BJ (cell line): Measurements from ENCODE around the gene CHRDL1. TPM values are rescaled to one million over a fixed set of nuclear protein-coding genes. Genes with fewer than 3 reads are reported as not detected.
"Not testable (repeated sequence)": the region's sequence is repeated elsewhere in the genome, so short reads cannot be mapped to it uniquely, and the experiment has no call there.

ENCODE experiments used
- CTCF ChIA-PET: fragments of 350-600 bp; formaldehyde crosslinking; extraction: SDS; loops from one replicate; lab custom pipeline; 2021; ENCODE audit warnings: antibody characterized with exemption, inconsistent platforms; lab: Yijun Ruan, JAX
- POLR2A ChIA-PET: fragments of 300-600 bp; sonication (Branson Sonifier 250); formaldehyde crosslinking; extraction: SDS; loops from one replicate; lab custom pipeline; 2021; ENCODE audit warnings: antibody characterized with exemption; lab: Charles Lee
- DNase-seq: peaks from one replicate; pipeline ENCODE4 v3.0.0-alpha.2; 2011; ENCODE audit warnings: low read depth
- H3K27me3 ChIP-seq: 2 replicates; pipeline ENCODE4 v1.6.0; 2011; ENCODE audit warnings: low read length; ENCODE audit not compliant: control insufficient read depth, insufficient read depth
- H3K36me3 ChIP-seq: 2 replicates; pipeline ENCODE4 v1.5.1; 2011; ENCODE audit warnings: low read length; ENCODE audit not compliant: control insufficient read depth, insufficient read depth
- H3K4me3 ChIP-seq: 2 replicates; pipeline ENCODE4 v1.5.1; 2011; ENCODE audit warnings: low read depth, mild to moderate bottlenecking, control low read depth, low read length
- polyA minus RNA-seq: library from RNA; depleted of rRNA, polyadenylated mRNA; stranded (reverse); fragments of >200 nt; gene quantifications from 2 replicates; pipeline ENCODE4 v1.2.3, GENCODE V29; 2011; rRNA and poly(A)+ RNA removed
- polyA plus RNA-seq: library from polyadenylated mRNA; depleted of rRNA; stranded (reverse); fragments of >200 nt; gene quantifications from 2 replicates; pipeline ENCODE4 v1.2.3, GENCODE V29; 2011; rRNA removed
- TF ChIP-seq, protein P1 (sequence below): IDR thresholded peaks from 2 replicates; pipeline ENCODE4 v1.5.1; 2011; ENCODE audit warnings: low read depth, mild to moderate bottlenecking, control low read depth, inconsistent platforms, low read length, moderate library complexity; ENCODE audit not compliant: insufficient read depth

Gene CHRDL1, protein sequence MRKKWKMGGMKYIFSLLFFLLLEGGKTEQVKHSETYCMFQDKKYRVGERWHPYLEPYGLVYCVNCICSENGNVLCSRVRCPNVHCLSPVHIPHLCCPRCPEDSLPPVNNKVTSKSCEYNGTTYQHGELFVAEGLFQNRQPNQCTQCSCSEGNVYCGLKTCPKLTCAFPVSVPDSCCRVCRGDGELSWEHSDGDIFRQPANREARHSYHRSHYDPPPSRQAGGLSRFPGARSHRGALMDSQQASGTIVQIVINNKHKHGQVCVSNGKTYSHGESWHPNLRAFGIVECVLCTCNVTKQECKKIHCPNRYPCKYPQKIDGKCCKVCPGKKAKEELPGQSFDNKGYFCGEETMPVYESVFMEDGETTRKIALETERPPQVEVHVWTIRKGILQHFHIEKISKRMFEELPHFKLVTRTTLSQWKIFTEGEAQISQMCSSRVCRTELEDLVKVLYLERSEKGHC
- polyA plus RNA-seq (4.3 TPM in 2 replicates), polyA minus RNA-seq (0.57 and 0.62 TPM in 2 replicates)

DNA sequence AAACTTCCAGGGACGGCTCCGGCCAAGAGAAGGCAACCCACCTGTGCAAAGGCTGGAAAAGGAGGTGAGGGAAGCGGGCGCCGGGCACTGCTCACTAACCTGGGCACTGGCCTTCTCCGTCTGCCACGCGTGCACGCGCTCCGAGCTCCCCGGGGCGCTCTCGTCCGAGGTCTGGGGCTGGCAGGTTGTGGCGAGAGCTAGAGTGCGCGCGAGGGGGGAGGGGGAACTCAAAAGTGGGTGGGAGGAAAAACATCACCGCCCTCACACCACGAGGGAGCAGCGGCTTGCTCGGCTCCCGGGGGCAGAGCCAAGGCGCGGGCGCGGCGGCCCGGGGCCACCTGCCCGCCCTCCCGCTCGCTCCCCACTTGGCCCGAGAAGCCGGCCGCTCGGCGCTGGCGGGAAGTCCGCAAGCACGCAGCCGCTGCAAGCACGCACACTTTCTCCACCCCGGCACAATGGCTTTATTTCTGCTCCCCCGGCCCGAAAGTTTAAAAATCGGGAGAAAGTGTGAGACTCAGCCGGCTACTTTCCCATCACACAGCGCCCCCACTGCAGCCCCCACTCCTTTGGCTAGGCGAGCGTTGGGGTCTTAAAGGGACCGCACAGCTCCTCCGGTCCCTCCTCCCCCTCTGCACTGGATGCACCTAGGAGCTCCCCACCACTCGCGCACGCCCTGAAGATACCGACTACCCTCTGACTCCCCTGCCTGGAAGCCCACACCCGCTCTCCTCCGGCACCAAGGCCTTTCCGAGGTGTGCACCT lies at the start of gene CHRDL1:
CHRDL1 (minus strand) TSS at position 173 of the 762 bp plus-strand sequence. CDS start 3,636 bp downstream, outside the sequence.
- CTCF ChIA-PET, result interaction anchor here (0.6 kb wide), 1 partner anchor 24 kb away, joined by 3 read pairs; no protein-coding TSS in a partner anchor
- H3K36me3 ChIP-seq, result no peaks in the 10 kb centered on the region
- TF ChIP-seq, protein P1, sequence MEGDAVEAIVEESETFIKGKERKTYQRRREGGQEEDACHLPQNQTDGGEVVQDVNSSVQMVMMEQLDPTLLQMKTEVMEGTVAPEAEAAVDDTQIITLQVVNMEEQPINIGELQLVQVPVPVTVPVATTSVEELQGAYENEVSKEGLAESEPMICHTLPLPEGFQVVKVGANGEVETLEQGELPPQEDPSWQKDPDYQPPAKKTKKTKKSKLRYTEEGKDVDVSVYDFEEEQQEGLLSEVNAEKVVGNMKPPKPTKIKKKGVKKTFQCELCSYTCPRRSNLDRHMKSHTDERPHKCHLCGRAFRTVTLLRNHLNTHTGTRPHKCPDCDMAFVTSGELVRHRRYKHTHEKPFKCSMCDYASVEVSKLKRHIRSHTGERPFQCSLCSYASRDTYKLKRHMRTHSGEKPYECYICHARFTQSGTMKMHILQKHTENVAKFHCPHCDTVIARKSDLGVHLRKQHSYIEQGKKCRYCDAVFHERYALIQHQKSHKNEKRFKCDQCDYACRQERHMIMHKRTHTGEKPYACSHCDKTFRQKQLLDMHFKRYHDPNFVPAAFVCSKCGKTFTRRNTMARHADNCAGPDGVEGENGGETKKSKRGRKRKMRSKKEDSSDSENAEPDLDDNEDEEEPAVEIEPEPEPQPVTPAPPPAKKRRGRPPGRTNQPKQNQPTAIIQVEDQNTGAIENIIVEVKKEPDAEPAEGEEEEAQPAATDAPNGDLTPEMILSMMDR, result no peak
- DNase-seq, result no peak
- POLR2A ChIA-PET, result no interaction called here
- no peaks in the 10 kb centered on the region for H3K27me3 ChIP-seq
- peak within 1 kb of the TSS; percentile 42 for H3K4me3 ChIP-seq

DNA sequence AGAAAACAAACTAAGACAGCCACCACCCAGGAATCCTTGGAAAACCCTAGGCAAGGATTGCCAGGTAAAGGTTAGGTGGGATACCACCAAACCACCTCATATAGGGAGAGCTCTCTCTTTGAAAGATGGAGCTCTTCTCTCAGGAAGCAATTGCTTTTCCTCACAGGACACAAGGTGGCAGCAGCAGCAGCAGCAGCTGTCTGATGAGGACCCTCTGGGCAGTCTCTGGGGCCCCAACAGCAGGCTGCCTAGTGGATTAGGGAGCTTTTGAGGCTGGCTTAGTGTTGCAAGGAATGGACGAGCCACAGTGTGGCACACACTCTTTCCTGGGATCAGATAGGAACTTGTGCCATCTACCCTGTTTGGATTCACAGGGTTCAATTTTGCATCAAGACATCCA lies 41.4 kb upstream of the CHRDL1 start:
- ChIA-PET POLR2A (no interaction called here), CTCF (interaction anchor here (0.9 to 1.1 kb wide), 2 partner anchors 31 to 141 kb away, joined by 3 to 5 read pairs; no protein-coding TSS in a partner anchor)
- H3K27me3 ChIP-seq, result no peaks in the 10 kb centered on the region
- no peak for DNase-seq
- no peak overlapping the region for H3K4me3 ChIP-seq
- TF ChIP-seq, protein P1, result 0 out of 2 replicates have a peak, but pooled peaks have one; percentile 12
- H3K36me3 ChIP-seq, result no peaks in the 10 kb centered on the region

DNA sequence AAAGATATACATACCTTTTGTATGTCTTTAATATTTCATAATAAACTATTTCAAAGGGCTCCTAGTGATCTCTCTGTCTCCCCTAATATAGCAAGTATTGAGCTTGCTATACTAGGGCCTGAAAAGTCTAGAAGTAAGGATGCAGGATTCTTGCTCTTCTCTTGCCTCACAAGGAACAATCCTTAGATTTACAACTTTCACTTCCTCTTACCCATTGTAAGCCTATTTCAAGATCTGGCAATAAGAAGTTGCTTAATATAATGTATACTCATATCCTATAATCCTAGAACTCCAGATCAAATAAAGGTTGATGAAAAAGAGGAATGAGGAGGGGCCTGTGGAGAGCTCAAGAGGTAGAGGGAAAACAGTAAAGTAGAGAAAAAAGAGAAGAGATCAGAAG lies 40.8 kb upstream of the CHRDL1 start:
- no peaks in the 10 kb centered on the region for H3K27me3 ChIP-seq
- ChIA-PET CTCF (interaction anchor here (0.9 to 1.1 kb wide), 2 partner anchors 30 to 141 kb away, joined by 3 to 5 read pairs; no protein-coding TSS in a partner anchor), POLR2A (no interaction called here)
- DNase-seq, result no peak
- H3K36me3 ChIP-seq, result no peaks in the 10 kb centered on the region
- TF ChIP-seq, protein P1, result no peak
- H3K4me3 ChIP-seq, result no peak overlapping the region

DNA sequence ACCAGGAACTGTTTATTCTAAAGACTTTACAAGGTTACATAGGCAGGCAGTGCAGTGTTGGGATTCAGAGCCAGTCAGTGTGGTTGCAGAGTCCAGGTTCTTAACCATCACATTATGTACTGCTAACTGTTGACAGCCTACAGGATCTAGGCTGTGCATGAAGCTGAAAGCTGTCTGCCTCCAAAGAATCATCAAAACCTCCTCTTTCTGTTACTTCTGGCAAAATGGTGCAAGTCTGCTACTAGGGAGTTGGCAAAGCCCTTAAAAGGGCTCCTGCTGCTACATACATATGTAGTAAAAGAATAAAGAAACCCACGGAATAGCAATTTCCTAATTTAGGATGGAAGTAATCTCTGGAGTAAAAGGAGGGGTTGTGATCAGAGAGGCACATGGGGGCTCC lies 40.4 kb upstream of the CHRDL1 start:
- CTCF ChIA-PET, result no interaction called here
- Histone ChIP-seq H3K36me3 (no peaks in the 10 kb centered on the region), H3K27me3 (no peaks in the 10 kb centered on the region), H3K4me3 (no peak overlapping the region)
- no peak for DNase-seq
- POLR2A ChIA-PET, result no interaction called here
- TF ChIP-seq, protein P1, result no peak

DNA sequence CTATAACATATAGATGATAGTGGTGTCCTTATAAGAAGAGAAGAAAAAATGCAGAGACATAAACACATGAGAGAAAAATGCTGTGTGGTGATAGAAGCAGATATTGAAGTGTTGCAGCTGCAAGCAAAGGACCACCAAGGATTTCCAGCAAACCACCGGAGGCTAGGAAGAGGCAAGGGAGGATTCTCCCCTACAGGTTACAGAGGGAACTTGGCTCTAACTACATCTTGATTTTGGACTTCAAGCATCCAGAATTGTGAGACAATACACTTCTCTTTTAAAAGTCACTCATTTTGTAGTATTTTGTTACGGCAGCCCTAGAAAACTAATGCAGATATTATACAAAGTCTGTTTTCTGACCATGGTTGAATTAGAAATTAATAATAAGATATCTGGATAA lies 30.4 kb upstream of the CHRDL1 start:
- POLR2A ChIA-PET, result no interaction called here
- no peaks in the 10 kb centered on the region for H3K27me3 ChIP-seq
- TF ChIP-seq, protein P1, result no peak
- no peak for DNase-seq
- CTCF ChIA-PET, result no interaction called here
- no peak overlapping the region for H3K4me3 ChIP-seq
- no peaks in the 10 kb centered on the region for H3K36me3 ChIP-seq

DNA sequence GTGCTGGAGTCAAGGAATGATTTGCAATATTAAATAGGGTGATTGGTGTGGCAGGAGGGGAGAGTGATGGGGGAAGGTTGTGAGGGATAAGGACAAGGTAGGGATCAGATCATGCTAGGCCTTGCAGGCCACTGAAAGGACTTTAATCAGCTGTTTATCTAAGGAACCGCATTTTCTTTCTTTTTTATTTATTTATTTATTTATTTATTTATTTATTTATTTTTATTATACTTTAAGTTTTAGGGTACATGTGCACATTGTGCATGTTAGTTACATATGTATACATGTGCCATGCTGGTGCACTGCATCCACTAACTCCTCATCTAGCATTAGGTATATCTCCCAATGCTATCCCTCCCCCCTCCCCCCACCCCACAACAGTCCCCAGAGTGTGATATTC lies 20.9 kb upstream of the CHRDL1 start:
- H3K36me3 ChIP-seq, CTCF ChIA-PET, H3K4me3 ChIP-seq, DNase-seq, POLR2A ChIA-PET, H3K27me3 ChIP-seq: not testable (repeated sequence)
